CD14-positive monocyte (primary cell): ENCODE data around the gene NSMCE3. TPM values are rescaled to one million over a fixed set of nuclear protein-coding genes. Genes with fewer than 3 reads are reported as not detected.

Source experiments
- DNase-seq, 3 donors: peaks; one replicate each; pipeline ENCODE4 v3.0.0-alpha.2; 2011 to 2022
- H2AFZ ChIP-seq: 2 replicates; pipeline ENCODE4 v1.6.0; 2012; ENCODE audit warnings: mild to moderate bottlenecking, low read depth, low read length, inconsistent platforms; ENCODE audit not compliant: insufficient read depth, poor library complexity, severe bottlenecking
- H3K27ac ChIP-seq, 2 donors: 1 replicate in 1 of 2; 2 replicates in 1 of 2; pipeline ENCODE4 v1.5.1; 2012 to 2013; ENCODE audit warnings: low read length in 2 of 2, control low read depth in 1 of 2, inconsistent platforms in 1 of 2, low read depth in 1 of 2, mild to moderate bottlenecking in 1 of 2
- H3K27me3 ChIP-seq, 2 donors: one replicate each; pipeline versions ENCODE4 v1.6.0 to v1.6.1; 2011 to 2013; ENCODE audit warnings: low read length in 2 of 2; ENCODE audit not compliant: control insufficient read depth in 2 of 2, insufficient read depth in 2 of 2
- H3K36me3 ChIP-seq, 2 donors: replicated peaks in 1 of 2; 1 replicate in 1 of 2; 2 replicates in 1 of 2; pipeline versions ENCODE4 v1.5.1 to v1.6.1; 2012 to 2013; ENCODE audit warnings: low read length in 2 of 2, control low read depth in 1 of 2, inconsistent platforms in 1 of 2, mild to moderate bottlenecking in 1 of 2; ENCODE audit not compliant: insufficient read depth in 2 of 2, control insufficient read depth in 1 of 2
- H3K4me1 ChIP-seq, 2 donors: 1 replicate in 1 of 2; 2 replicates in 1 of 2; pipeline versions ENCODE4 v1.5.1 to v1.6.1; 2012 to 2013; ENCODE audit warnings: low read length in 2 of 2, control low read depth in 1 of 2, inconsistent platforms in 1 of 2, mild to moderate bottlenecking in 1 of 2, moderate library complexity in 1 of 2; ENCODE audit not compliant: insufficient read depth in 2 of 2, control insufficient read depth in 1 of 2
- H3K4me2 ChIP-seq: replicated peaks from 2 replicates; pipeline ENCODE3; 2012; ENCODE audit warnings: low read length, moderate library complexity, mild to moderate bottlenecking; ENCODE audit not compliant: poor library complexity, severe bottlenecking; ENCODE audit errors: extremely low read depth
- H3K4me3 ChIP-seq, 3 experiments: fragments of 200-600 bp in 1 of 3; sonication (generic) in 1 of 3; replicated peaks in 1 of 3; 1 replicate in 2 of 3; 2 replicates in 1 of 3; pipeline ENCODE4 v1.5.1; 2011 to 2013; ENCODE audit warnings: low read length in 3 of 3, mild to moderate bottlenecking in 3 of 3, control low read depth in 2 of 3, low read depth in 2 of 3, inconsistent platforms in 1 of 3, moderate library complexity in 1 of 3
- H3K79me2 ChIP-seq: 2 replicates; pipeline ENCODE4 v1.6.0; 2012; ENCODE audit warnings: mild to moderate bottlenecking, control low read depth, inconsistent platforms, low read length, moderate library complexity; ENCODE audit not compliant: insufficient read depth
- H3K9ac ChIP-seq: 2 replicates; pipeline ENCODE4 v1.6.0; 2017; ENCODE audit warnings: low read length, mild to moderate bottlenecking; ENCODE audit not compliant: insufficient read depth, poor library complexity, severe bottlenecking
- H3K9me3 ChIP-seq, 2 donors: replicated peaks in 1 of 2; 1 replicate in 1 of 2; 2 replicates in 1 of 2; pipeline versions ENCODE4 v1.5.1 to v1.6.1; 2012 to 2013; ENCODE audit warnings: low read length in 2 of 2, control low read depth in 1 of 2; ENCODE audit not compliant: control insufficient read depth in 1 of 2, insufficient read depth in 1 of 2
- H4K20me1 ChIP-seq: 2 replicates; pipeline ENCODE4 v1.6.0; 2012; ENCODE audit warnings: mild to moderate bottlenecking, low read length, control low read depth, moderate library complexity; ENCODE audit not compliant: insufficient read depth
- H3K27ac Mint-ChIP-seq, 7 donors: one replicate each; pipeline ENCODE4 v1.8.0; 2020; ENCODE audit warnings: mild to moderate bottlenecking in 7 of 7, mixed read lengths in 7 of 7, moderate library complexity in 6 of 7, inconsistent platforms in 2 of 7
- H3K27me3 Mint-ChIP-seq, 3 donors: one replicate each; pipeline ENCODE4 v1.8.0; 2021 to 2022; ENCODE audit warnings: low read depth in 3 of 3, mild to moderate bottlenecking in 3 of 3, mixed read lengths in 3 of 3, moderate library complexity in 3 of 3, inconsistent platforms in 1 of 3
- H3K36me3 Mint-ChIP-seq, 2 donors: one replicate each; pipeline ENCODE4 v1.8.0; 2020; ENCODE audit warnings: mixed read lengths in 2 of 2, inconsistent platforms in 1 of 2, mild to moderate bottlenecking in 1 of 2
- H3K4me1 Mint-ChIP-seq: one replicate; pipeline ENCODE4 v1.8.0; 2020; ENCODE audit warnings: mild to moderate bottlenecking, mixed read lengths
- H3K4me3 Mint-ChIP-seq, 2 donors: one replicate each; pipeline ENCODE4 v1.8.0; 2020; ENCODE audit warnings: mild to moderate bottlenecking in 2 of 2, mixed read lengths in 2 of 2, moderate library complexity in 1 of 2
- H3K9me3 Mint-ChIP-seq, 7 donors: one replicate each; pipeline ENCODE4 v1.8.0; 2020 to 2022; ENCODE audit warnings: mixed read lengths in 7 of 7, mild to moderate bottlenecking in 6 of 7, moderate library complexity in 6 of 7, inconsistent platforms in 2 of 7
- WGBS: methylation state at CpG from one replicate; pipeline ENCODE4 v1.1.5; 2013; ENCODE audit warnings: missing lambda C conversion rate; ENCODE audit not compliant: insufficient coverage; 5-methylcytosine and 5-hydroxymethylcytosine counted together
- intact Hi-C, 2 donors: fragments of 100-400 bp; cut with micrococcal nuclease; formaldehyde crosslinking; loops; one replicate each; pipeline versions ENCODE4 v1.15.0 to v1.15.1; 2023
- polyA minus RNA-seq: library from RNA; depleted of rRNA, polyadenylated mRNA; stranded (reverse); fragments of >200 nt; gene quantifications from 2 replicates; pipeline ENCODE4 v1.2.3, GENCODE V29; 2012
- polyA plus RNA-seq, 3 donors: library from polyadenylated mRNA; depleted of rRNA in 1 of 3; unstranded in 2 of 3; stranded (reverse) in 1 of 3; fragments of 300-500 nt in 2 of 3; fragments of >200 nt in 1 of 3; fragmentation: Illumina TruSeq in 2 of 3; gene quantifications; 1 replicate in 2 of 3; 2 replicates in 1 of 3; pipeline ENCODE4 v1.2.3, GENCODE V29; 2012 to 2021
- total RNA-seq, 12 experiments: library from RNA in 1 of 12; stranded (reverse) in 1 of 12; fragments of 120-200 nt in 1 of 12; gene quantifications; one replicate each; pipeline ENCODE4 v1.2.4 and lab custom pipeline; 2013 to 2026; ENCODE audit warnings: mixed read lengths in 6 of 12, inconsistent platforms in 1 of 12
- TF ChIP-seq, protein P1 (sequence below): fragments of 200-600 bp; IDR thresholded peaks from one replicate; pipeline ENCODE4 v1.8.0; 2022; ENCODE audit warnings: antibody characterized with exemption, mild to moderate bottlenecking

NSMCE3 gene
- total RNA-seq (2013) = 10.5 TPM
- polyA plus RNA-seq (1 to 10 TPM; 5.9 to 9.0 (median 7.5) TPM), polyA minus RNA-seq (5.8 and 9.7 TPM in 2 replicates), total RNA-seq (lab: John Stamatoyannopoulos, UW) (7.1 to 21.7 (median 15.9) reads per million in 11 experiments)

DNA sequence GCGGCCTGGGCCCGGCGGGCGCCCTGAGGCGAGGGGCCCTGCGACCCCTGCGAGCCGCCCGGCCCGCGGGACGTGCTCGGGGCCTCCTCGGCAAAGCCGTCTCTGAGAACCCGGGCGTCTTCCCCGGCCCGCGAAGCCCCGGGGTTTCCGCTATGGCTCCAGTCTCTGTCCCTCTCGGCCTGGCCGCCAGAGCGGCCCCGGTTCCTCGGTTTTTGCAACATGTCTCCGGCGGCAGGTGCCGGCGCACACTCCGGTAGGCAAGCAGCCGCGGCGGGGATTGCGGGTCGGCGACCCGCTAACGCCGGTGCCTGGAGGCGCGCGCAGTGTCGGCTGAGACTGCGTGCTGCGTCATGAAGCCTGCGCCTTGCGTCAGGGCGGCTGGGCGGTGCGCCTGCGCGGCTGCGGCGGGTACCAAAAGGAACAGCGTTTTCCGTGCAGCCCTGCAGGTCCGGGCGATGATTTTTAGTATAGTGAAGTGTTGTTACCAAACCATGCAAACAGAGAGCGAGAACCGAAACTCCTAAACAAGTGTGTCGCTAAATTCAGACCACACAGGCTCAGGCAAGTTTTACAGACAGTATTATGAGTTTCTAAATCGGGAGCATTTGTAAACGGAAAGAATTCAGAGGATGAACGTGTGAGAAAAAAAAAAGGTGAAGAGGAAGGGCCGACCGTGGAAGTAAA lies at the start of gene NSMCE3:
TSS of gene NSMCE3 (minus strand) at position 338 of the 684 bp plus-strand sequence. CDS start at position 221, 117 bp downstream.
- peak; percentile 81 to 86 (median 83) for DNase-seq
- Histone ChIP-seq H3K9me3 (no peaks in the 10 kb centered on the region), H3K27ac (peak within 1 kb of the TSS; percentile 76 to 86), H3K4me1 (peaks cover 26 to 31% of the 10 kb centered on the region in 2 donors), H3K36me3 (no peaks in the 10 kb centered on the region), H3K79me2 (peaks cover 10% of the 10 kb centered on the region), H4K20me1 (no peaks in the 10 kb centered on the region), H3K4me2 (peak within 1 kb of the TSS; percentile 81), H3K27me3 (no peaks in the 10 kb centered on the region), H3K9ac (peak within 1 kb of the TSS; percentile 92), H2AFZ (peak within 1 kb of the TSS; percentile 84), H3K4me3 (peak within 1 kb of the TSS; percentile 52 to 81 (median 57))
- intact Hi-C loops = no loop called here
- Mint-ChIP-seq H3K4me1 (peaks cover 44% of the 10 kb centered on the region), H3K9me3 (peaks cover 0 to 3% (median 0%) of the 10 kb centered on the region in 7 donors), H3K27ac (peak within 1 kb of the TSS; percentile 87 to 97 (median 93)), H3K36me3 (peaks cover 0 to 4% of the 10 kb centered on the region in 2 donors), H3K4me3 (peak within 1 kb of the TSS; percentile 95 to 97), H3K27me3 (peaks cover 0 to 6% (median 4%) of the 10 kb centered on the region in 3 donors)
- under 1% methylated on average over 62 of the region's 68 CpGs for WGBS
- TF ChIP-seq, protein P1, sequence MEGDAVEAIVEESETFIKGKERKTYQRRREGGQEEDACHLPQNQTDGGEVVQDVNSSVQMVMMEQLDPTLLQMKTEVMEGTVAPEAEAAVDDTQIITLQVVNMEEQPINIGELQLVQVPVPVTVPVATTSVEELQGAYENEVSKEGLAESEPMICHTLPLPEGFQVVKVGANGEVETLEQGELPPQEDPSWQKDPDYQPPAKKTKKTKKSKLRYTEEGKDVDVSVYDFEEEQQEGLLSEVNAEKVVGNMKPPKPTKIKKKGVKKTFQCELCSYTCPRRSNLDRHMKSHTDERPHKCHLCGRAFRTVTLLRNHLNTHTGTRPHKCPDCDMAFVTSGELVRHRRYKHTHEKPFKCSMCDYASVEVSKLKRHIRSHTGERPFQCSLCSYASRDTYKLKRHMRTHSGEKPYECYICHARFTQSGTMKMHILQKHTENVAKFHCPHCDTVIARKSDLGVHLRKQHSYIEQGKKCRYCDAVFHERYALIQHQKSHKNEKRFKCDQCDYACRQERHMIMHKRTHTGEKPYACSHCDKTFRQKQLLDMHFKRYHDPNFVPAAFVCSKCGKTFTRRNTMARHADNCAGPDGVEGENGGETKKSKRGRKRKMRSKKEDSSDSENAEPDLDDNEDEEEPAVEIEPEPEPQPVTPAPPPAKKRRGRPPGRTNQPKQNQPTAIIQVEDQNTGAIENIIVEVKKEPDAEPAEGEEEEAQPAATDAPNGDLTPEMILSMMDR = no peak

DNA sequence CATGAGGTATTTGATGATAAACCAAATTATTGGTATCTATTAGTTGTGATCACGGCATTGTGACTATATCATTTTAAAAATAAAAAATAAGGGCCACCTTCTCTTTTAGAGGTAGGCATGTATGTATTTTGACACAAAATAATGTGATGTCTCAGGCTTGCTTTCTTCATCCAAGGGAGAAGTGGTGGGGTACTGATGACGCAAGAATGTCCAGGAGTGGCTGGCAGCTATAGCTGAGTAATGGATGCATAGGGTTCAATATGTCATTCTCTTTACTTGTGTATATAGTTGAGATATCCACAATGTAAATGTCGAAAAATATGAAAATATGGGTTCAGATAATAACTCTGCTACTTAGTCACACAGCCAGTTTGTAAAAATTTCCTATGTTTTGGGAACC lies 46.8 kb upstream of the NSMCE3 start:
- Histone ChIP-seq H3K9ac (no peak overlapping the region), H4K20me1 (no peaks in the 10 kb centered on the region), H3K9me3 (no peaks in the 10 kb centered on the region), H2AFZ (no peak overlapping the region), H3K27me3 (no peaks in the 10 kb centered on the region), H3K36me3 (no peaks in the 10 kb centered on the region), H3K4me2 (no peak overlapping the region), H3K27ac (no peak overlapping the region), H3K79me2 (no peaks in the 10 kb centered on the region), H3K4me3 (no peak overlapping the region), H3K4me1 (no peaks in the 10 kb centered on the region)
- H3K9me3 Mint-ChIP-seq = peaks cover 0 to 16% (median 8%) of the 10 kb centered on the region in 7 donors
- intact Hi-C loops = no loop called here
- no peak for DNase-seq
- no peak overlapping the region for H3K4me3 Mint-ChIP-seq
- H3K27me3 Mint-ChIP-seq = peaks cover 0 to 3% (median 1%) of the 10 kb centered on the region in 3 donors
- WGBS = 100% methylated on average over 1 of the region's 3 CpGs
- no peaks in the 10 kb centered on the region for H3K4me1 Mint-ChIP-seq
- H3K36me3 Mint-ChIP-seq = no peaks in the 10 kb centered on the region
- no peak overlapping the region for H3K27ac Mint-ChIP-seq
- TF ChIP-seq, protein P1 = no peak
